HEK293 (cell line): ENCODE measurements around the gene TPD52L2.

Experiments used
- CTCF ChIA-PET: fragments of 350-600 bp; formaldehyde crosslinking; extraction: SDS; loops from one replicate; lab custom pipeline; 2021; ENCODE audit warnings: antibody characterized with exemption; lab: Yijun Ruan, JAX
- POLR2A ChIA-PET: fragments of 300-600 bp; formaldehyde crosslinking; extraction: SDS; loops from one replicate; lab custom pipeline; 2020; ENCODE audit warnings: antibody characterized with exemption, inconsistent platforms; lab: Yijun Ruan, JAX
- H3K27ac ChIP-seq: fragments of 200-500 bp; sonication (Bioruptor generic); 2 replicates; pipeline ENCODE4 v1.5.1; 2014; ENCODE audit warnings: low read depth, low read length, control low read depth, inconsistent platforms; ENCODE audit errors: extremely low read depth
- H3K36me3 ChIP-seq, 2 experiments: fragments of 200-500 bp in 1 of 2; sonication (Bioruptor generic) in 1 of 2; 1 replicate in 1 of 2; 2 replicates in 1 of 2; pipeline ENCODE4 v1.5.1; 2014 to 2017; ENCODE audit warnings: inconsistent platforms in 2 of 2, low read length in 2 of 2; ENCODE audit not compliant: control insufficient read depth in 2 of 2, insufficient read depth in 1 of 2
- H3K4me1 ChIP-seq: fragments of 200-500 bp; sonication (Bioruptor generic); 2 replicates; pipeline ENCODE4 v1.5.1; 2014; ENCODE audit warnings: mild to moderate bottlenecking, low read length, inconsistent platforms; ENCODE audit not compliant: control insufficient read depth, insufficient read depth
- H3K4me3 ChIP-seq: 2 replicates; pipeline ENCODE4 v1.5.1; 2011; ENCODE audit warnings: low read depth, mild to moderate bottlenecking, control low read depth, low read length, moderate library complexity
- H3K9me3 ChIP-seq: fragments of 200-500 bp; sonication (Bioruptor generic); 2 replicates; pipeline ENCODE4 v1.5.1; 2014; ENCODE audit warnings: low read depth, low read length, inconsistent platforms; ENCODE audit not compliant: control insufficient read depth, insufficient read depth
- EGR2 ChIP-seq: fragments of 450-650 bp; formaldehyde crosslinking; IDR thresholded peaks from 2 replicates; pipeline ENCODE4 v1.5.1; 2016; ENCODE audit warnings: low read depth, missing biosample characterization, missing genetic modification characterization
- KLF16 ChIP-seq: fragments of 450-650 bp; formaldehyde crosslinking; IDR thresholded peaks from 2 replicates; pipeline ENCODE4 v1.5.1; 2017; ENCODE audit warnings: missing biosample characterization, missing genetic modification characterization
- PATZ1 ChIP-seq: fragments of 450-650 bp; formaldehyde crosslinking; IDR thresholded peaks from 2 replicates; pipeline ENCODE4 v1.5.1; 2016; ENCODE audit warnings: missing biosample characterization, missing genetic modification characterization
- REST ChIP-seq: fragments of 450-650 bp; formaldehyde crosslinking; IDR thresholded peaks from 2 replicates; pipeline ENCODE4 v1.5.1; 2016; ENCODE audit warnings: missing biosample characterization, missing genetic modification characterization
- SALL2 ChIP-seq: fragments of 450-650 bp; formaldehyde crosslinking; IDR thresholded peaks from 2 replicates; pipeline ENCODE4 v1.5.0; 2017; ENCODE audit warnings: missing biosample characterization, mild to moderate bottlenecking, missing genetic modification characterization, borderline replicate concordance
- YY1 ChIP-seq: fragments of 450-650 bp; formaldehyde crosslinking; IDR thresholded peaks from 2 replicates; pipeline ENCODE4 v1.5.1; 2018; ENCODE audit warnings: missing biosample characterization, missing genetic modification characterization
- ZBTB20 ChIP-seq: fragments of 450-650 bp; formaldehyde crosslinking; IDR thresholded peaks from 2 replicates; pipeline ENCODE4 v1.5.1; 2016; ENCODE audit warnings: missing biosample characterization, missing genetic modification characterization
- ZBTB7A ChIP-seq: fragments of 450-650 bp; formaldehyde crosslinking; IDR thresholded peaks from 2 replicates; pipeline ENCODE4 v1.5.1; 2016; ENCODE audit warnings: low read depth, missing biosample characterization, missing genetic modification characterization
- ZFHX2 ChIP-seq: fragments of 450-650 bp; formaldehyde crosslinking; conservative IDR thresholded peaks from 2 replicates; pipeline ENCODE4 v1.5.1; 2016; ENCODE audit warnings: missing biosample characterization, missing genetic modification characterization
- ZFP69B ChIP-seq: fragments of 450-650 bp; formaldehyde crosslinking; IDR thresholded peaks from 2 replicates; pipeline ENCODE4 v1.5.1; 2016; ENCODE audit warnings: missing biosample characterization, missing genetic modification characterization
- ZNF121 ChIP-seq: fragments of 450-650 bp; formaldehyde crosslinking; IDR thresholded peaks from 2 replicates; pipeline ENCODE4 v1.5.1; 2016; ENCODE audit warnings: missing biosample characterization, missing genetic modification characterization
- ZNF140 ChIP-seq: fragments of 450-650 bp; formaldehyde crosslinking; IDR thresholded peaks from 2 replicates; pipeline ENCODE4 v1.5.1; 2016; ENCODE audit warnings: missing biosample characterization, missing genetic modification characterization
- ZNF621 ChIP-seq: fragments of 450-650 bp; formaldehyde crosslinking; IDR thresholded peaks from 2 replicates; pipeline ENCODE4 v1.5.1; 2017; ENCODE audit warnings: missing biosample characterization, missing genetic modification characterization
- ZNF776 ChIP-seq: fragments of 450-650 bp; formaldehyde crosslinking; IDR thresholded peaks from 2 replicates; pipeline ENCODE4 v1.5.0; 2017; ENCODE audit warnings: missing biosample characterization, missing genetic modification characterization, borderline replicate concordance
- TF ChIP-seq, protein P1 (sequence below): fragments of 450-650 bp; formaldehyde crosslinking; IDR thresholded peaks from 2 replicates; pipeline ENCODE4 v1.5.1; 2016; ENCODE audit warnings: missing biosample characterization, missing genetic modification characterization
- TF ChIP-seq, protein P2 (sequence below): fragments of 450-650 bp; formaldehyde crosslinking; conservative IDR thresholded peaks from 2 replicates; pipeline ENCODE4 v1.5.1; 2016; ENCODE audit warnings: low read depth, missing biosample characterization, missing genetic modification characterization

TPD52L2 gene

DNA sequence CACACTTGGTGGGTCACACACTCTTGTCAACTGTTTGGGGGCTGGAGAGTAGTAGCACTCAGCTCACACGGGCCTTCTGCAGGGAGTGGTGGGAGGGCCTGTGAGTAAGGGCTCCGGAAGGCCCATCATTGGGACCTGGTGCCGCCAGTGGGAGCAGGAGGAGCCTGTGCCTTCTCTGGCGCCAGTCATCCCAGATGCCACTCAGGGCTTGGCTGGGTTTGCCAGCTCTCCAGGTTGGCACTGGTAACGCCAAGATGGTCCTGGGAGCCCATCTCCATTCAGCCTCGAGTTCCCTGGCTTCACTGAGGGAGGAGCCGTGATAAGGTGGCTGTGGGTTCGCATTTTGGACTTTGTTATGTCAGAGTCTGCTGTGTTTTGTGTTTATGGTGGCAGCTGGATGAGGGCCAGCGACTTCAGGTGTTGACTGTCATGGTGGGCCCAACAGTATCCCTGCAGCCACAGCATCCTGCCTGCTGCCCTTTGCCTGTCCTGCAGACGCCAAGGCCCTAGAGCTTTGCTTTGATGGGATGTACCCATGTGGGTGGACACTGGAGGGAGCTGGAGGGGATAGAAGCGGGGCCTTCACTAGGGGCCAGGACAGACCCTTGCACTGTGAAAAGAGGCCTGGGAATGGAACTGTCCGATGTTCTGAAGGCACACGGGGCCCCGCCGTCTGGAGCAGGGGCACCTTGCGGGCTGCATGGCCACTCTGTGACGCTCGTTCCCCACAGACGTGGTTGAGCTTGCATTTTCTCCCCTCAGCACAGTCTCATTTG, 16.6 kb downstream of the TPD52L2 start:
- TF ChIP-seq ZBTB20 (tag by site-specific recombination) (no peak), SALL2 (tag by site-specific recombination) (no peak), ZNF121 (tag by site-specific recombination) (no peak), REST (tag by site-specific recombination) (peak; percentile 91), ZNF621 (tag by site-specific recombination) (no peak), KLF16 (tag by site-specific recombination) (no peak), YY1 (tag by site-specific recombination) (no peak)
- TF ChIP-seq, protein P1, sequence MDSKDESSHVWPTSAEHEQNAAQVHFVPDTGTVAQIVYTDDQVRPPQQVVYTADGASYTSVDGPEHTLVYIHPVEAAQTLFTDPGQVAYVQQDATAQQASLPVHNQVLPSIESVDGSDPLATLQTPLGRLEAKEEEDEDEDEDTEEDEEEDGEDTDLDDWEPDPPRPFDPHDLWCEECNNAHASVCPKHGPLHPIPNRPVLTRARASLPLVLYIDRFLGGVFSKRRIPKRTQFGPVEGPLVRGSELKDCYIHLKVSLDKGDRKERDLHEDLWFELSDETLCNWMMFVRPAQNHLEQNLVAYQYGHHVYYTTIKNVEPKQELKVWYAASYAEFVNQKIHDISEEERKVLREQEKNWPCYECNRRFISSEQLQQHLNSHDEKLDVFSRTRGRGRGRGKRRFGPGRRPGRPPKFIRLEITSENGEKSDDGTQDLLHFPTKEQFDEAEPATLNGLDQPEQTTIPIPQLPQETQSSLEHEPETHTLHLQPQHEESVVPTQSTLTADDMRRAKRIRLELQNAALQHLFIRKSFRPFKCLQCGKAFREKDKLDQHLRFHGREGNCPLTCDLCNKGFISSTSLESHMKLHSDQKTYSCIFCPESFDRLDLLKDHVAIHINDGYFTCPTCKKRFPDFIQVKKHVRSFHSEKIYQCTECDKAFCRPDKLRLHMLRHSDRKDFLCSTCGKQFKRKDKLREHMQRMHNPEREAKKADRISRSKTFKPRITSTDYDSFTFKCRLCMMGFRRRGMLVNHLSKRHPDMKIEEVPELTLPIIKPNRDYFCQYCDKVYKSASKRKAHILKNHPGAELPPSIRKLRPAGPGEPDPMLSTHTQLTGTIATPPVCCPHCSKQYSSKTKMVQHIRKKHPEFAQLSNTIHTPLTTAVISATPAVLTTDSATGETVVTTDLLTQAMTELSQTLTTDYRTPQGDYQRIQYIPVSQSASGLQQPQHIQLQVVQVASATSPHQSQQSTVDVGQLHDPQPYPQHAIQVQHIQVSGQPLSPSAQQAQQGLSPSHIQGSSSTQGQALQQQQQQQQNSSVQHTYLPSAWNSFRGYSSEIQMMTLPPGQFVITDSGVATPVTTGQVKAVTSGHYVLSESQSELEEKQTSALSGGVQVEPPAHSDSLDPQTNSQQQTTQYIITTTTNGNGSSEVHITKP (tag by site-specific recombination) = no peak
- ChIA-PET POLR2A (interaction anchor here (0.6 kb wide), 1 partner anchor 109 kb away, joined by 7 read pairs; no protein-coding TSS in a partner anchor), CTCF (interaction anchor here (0.7 kb wide), 1 partner anchor 199 kb away, joined by 4 read pairs; the partner anchor contains the start of gene OPRL1)
- Histone ChIP-seq H3K36me3 (peaks cover 0 to 74% of the 10 kb centered on the region in 2 experiments; a peak in 2 of 3 replicates), H3K9me3 (no peaks in the 10 kb centered on the region), H3K27ac (no peak overlapping the region), H3K4me1 (no peaks in the 10 kb centered on the region), H3K4me3 (no peak overlapping the region)

- ChIA-PET POLR2A (no interaction called here), CTCF (interaction anchor here (0.7 kb wide), 1 partner anchor 198 kb away, joined by 4 read pairs; the partner anchor contains the start of gene OPRL1)
- peaks cover 0 to 78% of the 10 kb centered on the region in 2 experiments; a peak in 2 of 3 replicates for H3K36me3 ChIP-seq
- H3K27ac ChIP-seq = no peak overlapping the region
- no peak for TF ChIP-seq ZNF140 (tag by site-specific recombination)
- TF ChIP-seq ZFHX2 (tag by site-specific recombination) = peak; percentile 60; the same call in 1 of the 2 replicates
- TF ChIP-seq ZBTB7A = no peak
- TF ChIP-seq ZFP69B (tag by site-specific recombination) = no peak
- TF ChIP-seq PATZ1 (tag by site-specific recombination) = no peak
- TF ChIP-seq, protein P2, sequence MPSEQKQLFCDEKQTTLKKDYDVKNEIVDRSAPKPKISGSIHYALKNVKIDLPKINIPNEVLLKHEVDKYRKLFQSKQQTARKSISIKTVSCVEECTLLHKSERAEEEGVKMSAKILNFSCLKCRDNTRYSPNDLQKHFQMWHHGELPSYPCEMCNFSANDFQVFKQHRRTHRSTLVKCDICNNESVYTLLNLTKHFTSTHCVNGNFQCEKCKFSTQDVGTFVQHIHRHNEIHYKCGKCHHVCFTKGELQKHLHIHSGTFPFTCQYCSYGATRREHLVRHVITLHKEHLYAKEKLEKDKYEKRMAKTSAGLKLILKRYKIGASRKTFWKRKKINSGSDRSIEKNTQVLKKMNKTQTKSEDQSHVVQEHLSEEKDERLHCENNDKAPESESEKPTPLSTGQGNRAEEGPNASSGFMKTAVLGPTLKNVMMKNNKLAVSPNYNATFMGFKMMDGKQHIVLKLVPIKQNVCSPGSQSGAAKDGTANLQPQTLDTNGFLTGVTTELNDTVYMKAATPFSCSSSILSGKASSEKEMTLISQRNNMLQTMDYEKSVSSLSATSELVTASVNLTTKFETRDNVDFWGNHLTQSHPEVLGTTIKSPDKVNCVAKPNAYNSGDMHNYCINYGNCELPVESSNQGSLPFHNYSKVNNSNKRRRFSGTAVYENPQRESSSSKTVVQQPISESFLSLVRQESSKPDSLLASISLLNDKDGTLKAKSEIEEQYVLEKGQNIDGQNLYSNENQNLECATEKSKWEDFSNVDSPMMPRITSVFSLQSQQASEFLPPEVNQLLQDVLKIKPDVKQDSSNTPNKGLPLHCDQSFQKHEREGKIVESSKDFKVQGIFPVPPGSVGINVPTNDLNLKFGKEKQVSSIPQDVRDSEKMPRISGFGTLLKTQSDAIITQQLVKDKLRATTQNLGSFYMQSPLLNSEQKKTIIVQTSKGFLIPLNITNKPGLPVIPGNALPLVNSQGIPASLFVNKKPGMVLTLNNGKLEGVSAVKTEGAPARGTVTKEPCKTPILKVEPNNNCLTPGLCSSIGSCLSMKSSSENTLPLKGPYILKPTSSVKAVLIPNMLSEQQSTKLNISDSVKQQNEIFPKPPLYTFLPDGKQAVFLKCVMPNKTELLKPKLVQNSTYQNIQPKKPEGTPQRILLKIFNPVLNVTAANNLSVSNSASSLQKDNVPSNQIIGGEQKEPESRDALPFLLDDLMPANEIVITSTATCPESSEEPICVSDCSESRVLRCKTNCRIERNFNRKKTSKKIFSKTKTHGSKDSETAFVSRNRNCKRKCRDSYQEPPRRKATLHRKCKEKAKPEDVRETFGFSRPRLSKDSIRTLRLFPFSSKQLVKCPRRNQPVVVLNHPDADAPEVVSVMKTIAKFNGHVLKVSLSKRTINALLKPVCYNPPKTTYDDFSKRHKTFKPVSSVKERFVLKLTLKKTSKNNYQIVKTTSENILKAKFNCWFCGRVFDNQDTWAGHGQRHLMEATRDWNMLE = no peak
- TF ChIP-seq EGR2 (tag by site-specific recombination) = peak; percentile 75
- no peak for TF ChIP-seq ZNF776
- TF ChIP-seq, all 188 proteins: peak for 2
- H3K9me3 ChIP-seq = no peaks in the 10 kb centered on the region
- no peaks in the 10 kb centered on the region for H3K4me1 ChIP-seq
- H3K4me3 ChIP-seq = no peak overlapping the region
Observed at GRCh38 chr20:63882257-63883200, 17.5 kb downstream of the TPD52L2 start.
